Measurements from ENCODE around the gene TMEM201.

Gene TMEM201

DNA sequence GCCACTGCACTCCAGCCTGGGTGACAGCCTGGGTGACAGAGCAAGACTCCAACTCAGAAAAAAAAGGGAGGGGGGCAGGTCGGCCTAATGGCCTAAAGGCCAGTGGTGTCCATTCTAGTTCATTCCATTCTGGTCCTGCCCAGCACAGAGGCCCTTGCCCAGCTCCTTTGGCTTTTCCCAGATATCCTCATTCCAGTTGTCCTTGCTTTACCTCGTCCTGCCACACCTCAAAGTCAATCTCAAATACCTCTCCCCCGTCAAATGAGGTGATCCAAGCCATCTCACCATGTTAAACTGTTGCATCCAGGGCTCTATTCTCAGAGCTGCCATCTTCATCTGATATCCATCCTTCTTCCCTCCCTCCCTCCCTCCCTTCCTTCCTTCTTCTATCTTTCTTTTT is 42.9 kb downstream of the TMEM201 start:
- H3K27me3 ChIP-seq (ENCODE audit: control insufficient read depth, insufficient read depth, low read length) = peaks cover 4% of the 10 kb centered on the region
- H3K9me3 ChIP-seq (ENCODE audit: control insufficient read depth, insufficient read depth, low read length) = no peaks in the 10 kb centered on the region
- H3K4me3 ChIP-seq (ENCODE audit: low read depth, low read length) = no peak overlapping the region
- H3K4me1 ChIP-seq (ENCODE audit: control insufficient read depth, insufficient read depth, low read length) = peaks cover 5% of the 10 kb centered on the region
- H3K36me3 ChIP-seq (ENCODE audit: control insufficient read depth, insufficient read depth, low read length) = no peaks in the 10 kb centered on the region
- no peak overlapping the region for H3K9ac ChIP-seq (ENCODE audit: low read depth, low read length)

- Histone ChIP-seq H3K36me3 (ENCODE audit: control insufficient read depth, insufficient read depth, low read length) (no peaks in the 10 kb centered on the region), H3K9me3 (ENCODE audit: control insufficient read depth, insufficient read depth, low read length) (no peaks in the 10 kb centered on the region), H3K9ac (ENCODE audit: low read depth, low read length) (no peak overlapping the region), H3K4me3 (ENCODE audit: low read depth, low read length) (no peak overlapping the region), H3K27me3 (ENCODE audit: control insufficient read depth, insufficient read depth, low read length) (no peaks in the 10 kb centered on the region), H3K4me1 (ENCODE audit: control insufficient read depth, insufficient read depth, low read length) (peaks cover 2% of the 10 kb centered on the region)
Observed at GRCh38 chr1:9633493-9633892, 44.8 kb downstream of the TMEM201 start.

DNA sequence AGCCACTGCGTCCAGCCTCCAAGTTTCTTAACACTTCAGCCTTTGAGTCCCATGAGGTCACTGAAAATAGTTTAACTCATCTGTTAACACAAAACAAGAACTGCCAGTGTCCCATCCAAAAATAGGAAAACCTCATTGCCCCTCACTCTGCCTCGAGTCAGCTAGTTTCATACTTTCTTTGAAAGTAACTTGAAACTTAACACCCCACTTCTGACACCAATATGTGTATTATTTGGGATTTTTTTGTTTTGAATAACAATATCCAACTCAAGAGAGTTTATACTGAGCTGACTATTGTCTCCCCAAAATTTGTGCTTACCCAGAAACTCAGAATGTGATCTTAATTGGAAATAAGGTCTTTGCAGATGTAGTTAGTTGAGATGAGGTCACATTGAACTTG is 45.9 kb downstream of the TMEM201 start:
- no peaks in the 10 kb centered on the region for H3K9me3 ChIP-seq (ENCODE audit: control insufficient read depth, insufficient read depth, low read length)
- H3K9ac ChIP-seq (ENCODE audit: low read depth, low read length) = no peak overlapping the region
- H3K4me1 ChIP-seq (ENCODE audit: control insufficient read depth, insufficient read depth, low read length) = no peaks in the 10 kb centered on the region
- H3K27me3 ChIP-seq (ENCODE audit: control insufficient read depth, insufficient read depth, low read length) = no peaks in the 10 kb centered on the region
- H3K4me3 ChIP-seq (ENCODE audit: low read depth, low read length) = no peak overlapping the region
- H3K36me3 ChIP-seq (ENCODE audit: control insufficient read depth, insufficient read depth, low read length) = no peaks in the 10 kb centered on the region

DNA sequence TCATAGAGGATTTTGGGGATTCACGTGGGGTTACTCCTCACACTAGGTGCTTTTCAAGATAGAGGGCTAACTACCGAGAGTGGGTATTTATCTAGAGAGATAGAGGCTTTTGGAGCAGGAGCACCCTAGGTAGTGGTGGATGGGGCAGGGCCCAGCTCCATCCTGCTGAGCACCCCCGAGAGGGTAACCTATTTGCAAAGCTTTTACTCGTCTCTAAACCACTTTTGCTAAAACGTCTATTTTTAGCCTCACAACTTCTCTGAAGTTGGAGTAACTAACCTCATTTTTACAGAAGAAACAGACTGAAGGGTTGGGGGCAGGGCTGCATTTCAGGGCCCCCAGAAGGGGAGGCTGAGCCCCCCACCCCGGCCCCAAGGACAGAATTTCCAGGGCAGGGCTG is 50.5 kb downstream of the TMEM201 start:
- Histone ChIP-seq H3K9me3 (ENCODE audit: control insufficient read depth, insufficient read depth, low read length) (no peaks in the 10 kb centered on the region), H3K9ac (ENCODE audit: low read depth, low read length) (no peak overlapping the region), H3K36me3 (ENCODE audit: control insufficient read depth, insufficient read depth, low read length) (no peaks in the 10 kb centered on the region), H3K4me3 (ENCODE audit: low read depth, low read length) (no peak overlapping the region), H3K4me1 (ENCODE audit: control insufficient read depth, insufficient read depth, low read length) (no peaks in the 10 kb centered on the region), H3K27me3 (ENCODE audit: control insufficient read depth, insufficient read depth, low read length) (no peaks in the 10 kb centered on the region)

GRCh38 chr1:9643351-9644256 is 54.9 kb downstream of the TMEM201 start:
- no peaks in the 10 kb centered on the region for H3K9me3 ChIP-seq (ENCODE audit: control insufficient read depth, insufficient read depth, low read length)
- H3K9ac ChIP-seq (ENCODE audit: low read depth, low read length) = no peak overlapping the region
- no peaks in the 10 kb centered on the region for H3K27me3 ChIP-seq (ENCODE audit: control insufficient read depth, insufficient read depth, low read length)
- H3K36me3 ChIP-seq (ENCODE audit: control insufficient read depth, insufficient read depth, low read length) = no peaks in the 10 kb centered on the region
- H3K4me3 ChIP-seq (ENCODE audit: low read depth, low read length) = no peak overlapping the region
- peaks cover 2% of the 10 kb centered on the region for H3K4me1 ChIP-seq (ENCODE audit: control insufficient read depth, insufficient read depth, low read length)

GRCh38 chr1:9646037-9646436 is 57.3 kb downstream of the TMEM201 start:
- peaks cover 4% of the 10 kb centered on the region for H3K4me1 ChIP-seq (ENCODE audit: control insufficient read depth, insufficient read depth, low read length)
- H3K9ac ChIP-seq (ENCODE audit: low read depth, low read length) = no peak overlapping the region
- no peaks in the 10 kb centered on the region for H3K9me3 ChIP-seq (ENCODE audit: control insufficient read depth, insufficient read depth, low read length)
- H3K4me3 ChIP-seq (ENCODE audit: low read depth, low read length) = no peak overlapping the region
- peaks cover 7% of the 10 kb centered on the region for H3K27me3 ChIP-seq (ENCODE audit: control insufficient read depth, insufficient read depth, low read length)
- H3K36me3 ChIP-seq (ENCODE audit: control insufficient read depth, insufficient read depth, low read length) = no peaks in the 10 kb centered on the region

DNA sequence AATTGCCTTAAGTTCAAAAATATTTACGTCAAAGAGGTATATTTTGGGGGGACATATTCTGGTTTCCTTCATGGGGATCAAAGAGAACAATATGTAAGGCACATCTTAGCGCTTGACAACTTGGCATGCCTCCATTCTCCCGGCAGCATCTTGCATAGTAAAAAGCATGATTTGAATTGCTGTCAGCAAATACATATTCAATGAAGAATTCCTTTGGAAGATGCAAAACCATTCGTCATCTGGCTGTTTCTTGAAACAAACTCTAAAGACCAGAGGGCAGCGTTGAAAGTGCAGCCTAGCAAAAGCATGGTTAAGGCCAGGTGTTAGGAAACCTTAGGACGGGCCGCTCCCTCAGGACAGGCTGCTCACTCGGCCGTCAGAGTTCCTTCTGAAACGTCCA is 59.5 kb downstream of the TMEM201 start:
- H3K36me3 ChIP-seq (ENCODE audit: control insufficient read depth, insufficient read depth, low read length) = no peaks in the 10 kb centered on the region
- peaks cover 4% of the 10 kb centered on the region for H3K4me1 ChIP-seq (ENCODE audit: control insufficient read depth, insufficient read depth, low read length)
- H3K27me3 ChIP-seq (ENCODE audit: control insufficient read depth, insufficient read depth, low read length) = peaks cover 16% of the 10 kb centered on the region
- H3K4me3 ChIP-seq (ENCODE audit: low read depth, low read length) = no peak overlapping the region
- H3K9me3 ChIP-seq (ENCODE audit: control insufficient read depth, insufficient read depth, low read length) = no peaks in the 10 kb centered on the region
- H3K9ac ChIP-seq (ENCODE audit: low read depth, low read length) = no peak overlapping the region

- Histone ChIP-seq H3K4me1 (ENCODE audit: control insufficient read depth, insufficient read depth, low read length) (peaks cover 4% of the 10 kb centered on the region), H3K9ac (ENCODE audit: low read depth, low read length) (no peak overlapping the region), H3K27me3 (ENCODE audit: control insufficient read depth, insufficient read depth, low read length) (peaks cover 27% of the 10 kb centered on the region), H3K4me3 (ENCODE audit: low read depth, low read length) (no peak overlapping the region), H3K9me3 (ENCODE audit: control insufficient read depth, insufficient read depth, low read length) (no peaks in the 10 kb centered on the region), H3K36me3 (ENCODE audit: control insufficient read depth, insufficient read depth, low read length) (no peaks in the 10 kb centered on the region)
Observed at GRCh38 chr1:9649769-9650168, 61.1 kb downstream of the TMEM201 start.

DNA sequence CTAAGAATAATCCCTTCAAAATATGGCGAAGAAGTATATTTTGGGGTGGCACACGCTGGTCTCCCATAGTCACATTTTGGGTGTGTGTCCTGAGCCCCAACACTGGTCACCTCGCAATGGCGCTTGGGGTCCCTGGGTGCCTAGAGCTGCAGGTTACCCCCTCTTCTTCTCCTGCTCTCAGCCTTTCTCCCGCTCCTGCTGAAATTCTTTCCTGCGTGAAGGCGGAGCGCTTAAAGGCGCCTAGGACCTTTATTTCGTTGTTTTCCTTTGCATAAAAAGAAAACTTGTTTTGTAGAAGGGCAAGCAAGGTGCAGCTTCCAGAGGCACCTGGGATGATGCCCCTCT is 62.5 kb downstream of the TMEM201 start:
- H3K4me3 ChIP-seq (ENCODE audit: low read depth, low read length) = peak overlapping the region; percentile 59
- H3K9ac ChIP-seq (ENCODE audit: low read depth, low read length) = no peak overlapping the region
- peaks cover 27% of the 10 kb centered on the region for H3K27me3 ChIP-seq (ENCODE audit: control insufficient read depth, insufficient read depth, low read length)
- no peaks in the 10 kb centered on the region for H3K36me3 ChIP-seq (ENCODE audit: control insufficient read depth, insufficient read depth, low read length)
- H3K9me3 ChIP-seq (ENCODE audit: control insufficient read depth, insufficient read depth, low read length) = no peaks in the 10 kb centered on the region
- H3K4me1 ChIP-seq (ENCODE audit: control insufficient read depth, insufficient read depth, low read length) = peaks cover 4% of the 10 kb centered on the region

DNA sequence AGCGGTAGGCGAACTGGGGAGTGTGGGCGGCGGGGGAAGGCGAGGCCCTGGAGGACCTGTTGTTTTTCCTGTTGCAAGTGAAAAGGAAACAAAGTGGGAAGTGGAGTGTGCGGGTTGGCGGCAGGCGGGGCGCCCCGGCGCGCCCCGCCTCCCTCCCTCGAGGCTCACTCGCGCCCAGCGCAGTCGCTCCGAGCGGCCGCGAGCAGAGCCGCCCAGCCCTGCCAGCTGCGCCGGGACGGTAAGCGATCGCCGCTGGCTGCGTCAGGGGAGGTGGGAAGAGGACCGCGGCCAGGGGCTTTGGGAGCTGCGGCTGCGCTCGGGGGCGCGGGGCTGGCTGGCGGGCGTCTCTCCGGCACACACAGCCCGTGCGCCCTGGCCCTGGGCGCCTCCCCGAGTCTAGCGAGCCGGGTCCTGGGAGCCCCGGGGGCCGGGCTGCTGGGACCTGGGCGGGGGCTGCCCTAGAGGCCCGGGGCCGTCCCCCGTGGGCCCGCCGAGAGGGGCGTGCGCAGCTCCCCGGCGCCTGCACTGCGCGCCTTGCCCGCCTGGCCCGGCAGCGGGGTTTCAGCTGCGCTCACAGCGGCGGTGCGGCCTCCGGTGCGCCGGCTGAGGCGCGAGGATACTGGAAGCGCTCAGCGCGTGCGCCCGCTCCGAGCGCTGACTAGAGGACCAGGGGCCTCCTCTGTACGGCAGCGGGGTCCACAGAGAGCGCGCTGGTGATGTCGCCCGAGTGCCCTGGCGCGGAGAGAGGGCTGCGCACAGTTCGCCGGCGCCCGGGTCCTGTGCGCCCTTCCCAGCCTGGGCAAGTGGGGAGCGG is 63.1 kb downstream of the TMEM201 start, which contains the start of gene PIK3CD:
TSS of gene PIK3CD (plus strand) at position 167 of the 814 bp plus-strand sequence. CDS start 58,725 bp downstream, outside the sequence.
- Histone ChIP-seq H3K27me3 (ENCODE audit: control insufficient read depth, insufficient read depth, low read length) (peaks cover 27% of the 10 kb centered on the region), H3K36me3 (ENCODE audit: control insufficient read depth, insufficient read depth, low read length) (no peaks in the 10 kb centered on the region), H3K4me3 (ENCODE audit: low read depth, low read length) (peak within 1 kb of the TSS; percentile 59), H3K4me1 (ENCODE audit: control insufficient read depth, insufficient read depth, low read length) (peaks cover 4% of the 10 kb centered on the region), H3K9me3 (ENCODE audit: control insufficient read depth, insufficient read depth, low read length) (no peaks in the 10 kb centered on the region), H3K9ac (ENCODE audit: low read depth, low read length) (no peak within 1 kb of the TSS)

DNA sequence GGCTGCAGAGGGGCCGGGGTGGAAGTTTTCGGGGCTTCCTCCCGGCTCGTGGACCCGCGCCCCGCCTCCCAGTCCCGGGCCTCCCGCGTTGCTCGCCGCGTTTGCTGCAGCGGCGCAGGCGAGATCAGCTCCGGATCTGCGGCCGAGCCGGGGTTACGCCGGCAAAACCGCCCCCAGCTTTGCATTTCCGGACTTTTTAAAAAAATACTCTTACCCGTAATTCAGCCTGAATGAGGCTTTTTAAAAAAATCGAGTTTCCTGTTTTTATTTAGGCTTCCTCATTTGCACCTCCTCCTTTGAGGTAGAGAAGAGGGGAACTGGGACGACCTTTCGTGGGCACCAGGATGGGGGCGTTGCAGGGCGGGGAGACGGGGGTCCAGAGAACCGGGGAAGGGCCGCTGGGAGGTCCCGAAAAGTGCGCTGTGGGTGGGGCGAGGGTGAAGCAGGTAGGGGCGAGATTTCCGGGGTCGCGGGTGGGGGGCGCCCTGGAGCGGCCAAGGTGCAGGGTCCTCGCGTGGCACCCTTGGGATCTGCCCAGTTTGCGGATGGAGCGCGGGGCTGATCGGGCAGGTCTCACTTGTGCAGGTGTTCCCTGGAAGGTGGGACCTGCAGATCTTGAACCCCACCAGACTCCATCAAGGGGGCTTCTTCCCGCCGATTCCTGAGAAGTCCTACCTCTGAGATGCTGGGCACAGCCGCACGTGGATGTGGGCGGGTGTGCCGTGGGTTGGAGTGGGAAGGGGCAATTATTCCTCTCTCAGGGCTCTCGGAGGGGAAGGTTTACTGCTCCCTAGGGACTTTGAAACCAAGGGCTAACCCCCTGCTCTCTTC is 63.9 kb downstream of the TMEM201 start:
- Histone ChIP-seq H3K9ac (ENCODE audit: low read depth, low read length) (no peak overlapping the region), H3K4me3 (ENCODE audit: low read depth, low read length) (peak overlapping the region; percentile 59), H3K4me1 (ENCODE audit: control insufficient read depth, insufficient read depth, low read length) (peaks cover 6% of the 10 kb centered on the region), H3K27me3 (ENCODE audit: control insufficient read depth, insufficient read depth, low read length) (peaks cover 27% of the 10 kb centered on the region), H3K36me3 (ENCODE audit: control insufficient read depth, insufficient read depth, low read length) (no peaks in the 10 kb centered on the region), H3K9me3 (ENCODE audit: control insufficient read depth, insufficient read depth, low read length) (no peaks in the 10 kb centered on the region)

Measured in iPS-15b (cell line).